ENCODE data around the gene PRKCE. TPM values are rescaled to one million over a fixed set of nuclear protein-coding genes. Genes with fewer than 3 reads are reported as not detected.

Gene PRKCE
- total and polyA plus RNA-seq, 2 donors (not counting 3 experiments of a cell fraction or from before 2014, with no cell fraction given), result 27.9 to 33.9 TPM

DNA sequence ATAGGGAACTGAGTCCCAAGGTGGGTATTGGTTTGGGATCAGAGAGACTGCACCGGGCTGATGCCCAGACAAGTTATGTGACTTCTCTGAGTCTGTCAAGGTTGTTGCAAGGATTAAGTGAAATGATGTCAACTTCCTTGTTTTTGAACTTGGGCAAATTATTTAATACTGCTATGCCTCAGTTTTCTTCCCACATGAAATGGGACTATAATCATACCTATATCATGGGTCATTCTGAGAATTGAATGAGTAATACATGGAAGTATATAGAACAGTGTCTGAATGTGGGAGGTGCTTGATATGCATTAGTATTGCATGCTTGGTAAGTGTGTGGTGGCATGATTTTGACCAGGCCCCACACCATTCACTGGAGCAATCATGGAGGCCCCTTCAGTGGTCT is 99.0 kb downstream of the PRKCE start:
- Histone ChIP-seq H3K4me1 (ENCODE audit: control insufficient read depth, extremely low read depth, insufficient read depth, low read length) (no peaks in the 10 kb centered on the region), H3K27ac (ENCODE audit: insufficient read depth, low read depth, low read length) (no peak overlapping the region), H3K79me2 (ENCODE audit: control insufficient read depth, insufficient read depth, low read length) (no peaks in the 10 kb centered on the region), H3K9me1 (replicated peaks; ENCODE audit: control insufficient read depth, extremely low read depth, insufficient read depth, low read length) (no peaks in the 10 kb centered on the region), H3K27me3 (ENCODE audit: control insufficient read depth in 2 of 2, insufficient read depth in 2 of 2, low read length in 2 of 2) (no peaks in the 10 kb centered on the region), H4K20me1 (replicated peaks; ENCODE audit: control insufficient read depth, extremely low read depth, insufficient read depth, low read length) (no peaks in the 10 kb centered on the region), H3K9ac (replicated peaks; ENCODE audit: extremely low read depth, insufficient read depth, low read length) (no peak overlapping the region), H3K36me3 (ENCODE audit: control insufficient read depth in 2 of 2, extremely low read depth in 1 of 2, insufficient read depth in 2 of 2, low read length in 2 of 2) (no peaks in the 10 kb centered on the region), H3K9me3 (replicated peaks; ENCODE audit: control insufficient read depth, insufficient read depth, low read length) (peaks cover 2% of the 10 kb centered on the region), H3K4me3 (replicated peaks in 1 of 3; ENCODE audit: insufficient read depth in 1 of 3, low read depth in 1 of 3, low read length in 3 of 3) (no peak overlapping the region), H2AFZ (ENCODE audit: low read depth, low read length) (no peak overlapping the region), H3K4me2 (ENCODE audit: insufficient read depth, low read length) (no peak overlapping the region)
- dilution Hi-C loops (cut with MboI; ENCODE audit: extremely low pct_ligation_motif_present, low sequenced_read_pairs) (no loop called here), intact Hi-C loops (cut with micrococcal nuclease) (no loop called here)
- TF ChIP-seq CTCF (IDR thresholded peaks at IDR 0.05; ENCODE audit: extremely low read depth in 1 of 2, insufficient read depth in 1 of 2, low read depth in 1 of 2, low read length in 2 of 2) (no peak), EZH2 (IDR thresholded peaks at IDR 0.05; ENCODE audit: borderline replicate concordance, low read depth, low read length, severe bottlenecking) (no peak), POLR2AphosphoS5 (IDR thresholded peaks at IDR 0.05; ENCODE audit: insufficient read depth, low read depth, low read length) (no peak), POLR2A (IDR thresholded peaks at IDR 0.05; ENCODE audit: low read depth, low read length) (no peak), FOS (IDR thresholded peaks at IDR 0.05; ENCODE audit: borderline replicate concordance, insufficient read depth, low read length) (no peak), JUN (IDR thresholded peaks at IDR 0.05; ENCODE audit: borderline replicate concordance, insufficient read depth, insufficient read length, low read depth) (no peak), GATA2 (IDR thresholded peaks at IDR 0.05; ENCODE audit: insufficient read depth, insufficient read length, low read depth, low read length) (no peak), MYC (IDR thresholded peaks at IDR 0.05; ENCODE audit: low read depth, low read length) (no peak)
- TF ChIP-seq, protein P1, sequence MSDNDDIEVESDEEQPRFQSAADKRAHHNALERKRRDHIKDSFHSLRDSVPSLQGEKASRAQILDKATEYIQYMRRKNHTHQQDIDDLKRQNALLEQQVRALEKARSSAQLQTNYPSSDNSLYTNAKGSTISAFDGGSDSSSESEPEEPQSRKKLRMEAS (IDR thresholded peaks at IDR 0.05; ENCODE audit: insufficient read depth, insufficient read length), result no peak
- no TSS peak for BruUV-seq (replicated peaks)
- POLR2A ChIA-PET, result no interaction called here
- DNase-seq (ENCODE audit: low read depth, low spot score), result no peak
- CTCF ChIA-PET, result no interaction called here
- FAIRE-seq, result no peak
